PC-3 (cell line): ENCODE measurements around the gene CLEC11A. TPM values are rescaled to one million over a fixed set of nuclear protein-coding genes. Genes with fewer than 3 reads are reported as not detected.

ENCODE experiments used
- ATAC-seq: fragments of 200-7000 bp; cut with Tn5 transposase; 2 replicates; pipeline ENCODE4 v1.9.1; 2020; ENCODE audit warnings: mild to moderate bottlenecking, moderate library complexity
- BruUV-seq: library from RNA; stranded (reverse); fragments of 400-500 nt; replicated peaks from 2 replicates; lab custom pipeline; 2021; lab: Mats Ljungman, UMichigan
- CTCF ChIA-PET: fragments of 300-600 bp; sonication (Branson Sonifier 250); formaldehyde crosslinking; loops from one replicate; lab custom pipeline; 2022; ENCODE audit warnings: antibody characterized with exemption; lab: Charles Lee
- POLR2A ChIA-PET: fragments of 300-600 bp; sonication (Branson Sonifier 250); formaldehyde crosslinking; loops from one replicate; lab custom pipeline; 2022; ENCODE audit warnings: antibody characterized with exemption; ENCODE audit not compliant: unreplicated experiment; lab: Charles Lee
- DNase-seq: peaks from one replicate; pipeline ENCODE4 v3.0.0-alpha.2; 2015
- H2AFZ ChIP-seq: fragments of 300-600 bp; sonication (generic); 2 replicates; pipeline ENCODE4 v1.6.0; 2016; ENCODE audit warnings: antibody characterized with exemption, low read length
- H3F3A ChIP-seq: fragments of 300-600 bp; sonication (generic); one replicate; pipeline ENCODE4 v1.6.0; 2017; ENCODE audit warnings: antibody characterized with exemption, low read length, control low read depth, mild to moderate bottlenecking; ENCODE audit not compliant: unreplicated experiment
- H3K27ac ChIP-seq: fragments of 300-600 bp; sonication (generic); 2 replicates; pipeline ENCODE4 v1.5.1; 2016; ENCODE audit warnings: mild to moderate bottlenecking, low read length
- H3K27me3 ChIP-seq: fragments of 300-600 bp; sonication (generic); 2 replicates; pipeline ENCODE4 v1.6.1; 2016; ENCODE audit warnings: low read length, mixed read lengths
- H3K36me3 ChIP-seq: fragments of 300-600 bp; sonication (generic); 2 replicates; pipeline ENCODE4 v1.6.1; 2016; ENCODE audit warnings: low read depth, mixed run types, low read length, mixed read lengths
- H3K4me1 ChIP-seq: fragments of 300-600 bp; sonication (generic); 2 replicates; pipeline ENCODE4 v1.5.1; 2016; ENCODE audit warnings: low read length; ENCODE audit not compliant: insufficient read depth
- H3K4me2 ChIP-seq: fragments of 300-600 bp; sonication (generic); 2 replicates; pipeline ENCODE4 v1.6.0; 2016; ENCODE audit warnings: low read length
- H3K4me3 ChIP-seq: fragments of 300-600 bp; sonication (generic); 2 replicates; pipeline ENCODE4 v1.5.1; 2016; ENCODE audit warnings: mild to moderate bottlenecking, low read length, mixed read lengths
- H3K79me2 ChIP-seq: fragments of 300-600 bp; sonication (generic); 2 replicates; pipeline ENCODE4 v1.6.1; 2017; ENCODE audit warnings: low read length, mixed read lengths
- H3K9ac ChIP-seq: fragments of 300-600 bp; sonication (generic); 2 replicates; pipeline ENCODE4 v1.6.0; 2016; ENCODE audit warnings: mild to moderate bottlenecking, low read length
- H3K9me2 ChIP-seq: fragments of 300-600 bp; sonication (generic); replicated peaks from 2 replicates; pipeline ENCODE4 v1.6.1; 2016; ENCODE audit warnings: mixed run types, low read length, mixed read lengths
- H3K9me3 ChIP-seq: fragments of 300-600 bp; sonication (generic); 2 replicates; pipeline ENCODE4 v1.6.1; 2016; ENCODE audit warnings: low read length, mixed read lengths
- H4K20me1 ChIP-seq: fragments of 300-600 bp; sonication (generic); 2 replicates; pipeline ENCODE4 v1.6.1; 2016; ENCODE audit warnings: low read length, mixed read lengths
- CTCF ChIP-seq: fragments of 300-600 bp; sonication (generic); conservative IDR thresholded peaks from 2 replicates; pipeline ENCODE4 v1.5.1; 2017; ENCODE audit warnings: antibody characterized with exemption, low read depth, mild to moderate bottlenecking, low read length
- EZH2 ChIP-seq: fragments of 300-600 bp; sonication (generic); IDR thresholded peaks from one replicate; pipeline ENCODE4 v1.6.1; 2017; ENCODE audit warnings: antibody characterized with exemption, mild to moderate bottlenecking, low read length; ENCODE audit not compliant: unreplicated experiment
- EZH2phosphoT487 ChIP-seq: fragments of 300-600 bp; sonication (generic); IDR thresholded peaks from 2 replicates; pipeline ENCODE4 v1.6.1; 2018; ENCODE audit warnings: mild to moderate bottlenecking, antibody characterized with exemption, low read length, borderline replicate concordance
- intact Hi-C: fragments of 100-400 bp; cut with micrococcal nuclease; formaldehyde crosslinking; loops from 2 replicates; pipeline ENCODE4 v1.9.0; 2023
- total RNA-seq: library from RNA; depleted of rRNA; stranded (reverse); fragments of >200 nt; gene quantifications from 2 replicates; pipeline ENCODE4 v1.2.3, GENCODE V29; 2014

Gene CLEC11A
- total RNA-seq, 1 experiment from 2014 or later, result 2.3 TPM

GRCh38 chr19:50749490-50749889 is 26.3 kb downstream of the CLEC11A start:
- H3F3A ChIP-seq, result no peaks in the 10 kb centered on the region
- no peak for ATAC-seq
- H3K79me2 ChIP-seq, result no peaks in the 10 kb centered on the region
- no peaks in the 10 kb centered on the region for H3K9me2 ChIP-seq
- no peaks in the 10 kb centered on the region for H4K20me1 ChIP-seq
- peaks cover 27% of the 10 kb centered on the region for H3K27me3 ChIP-seq
- no peak overlapping the region for H3K9ac ChIP-seq
- ChIA-PET CTCF (no interaction called here), POLR2A (no interaction called here)
- TF ChIP-seq EZH2phosphoT487 (no peak), EZH2 (no peak), CTCF (no peak)
- no peak overlapping the region for H2AFZ ChIP-seq
- no peaks in the 10 kb centered on the region for H3K36me3 ChIP-seq
- no TSS peak for BruUV-seq
- H3K27ac ChIP-seq, result no peak overlapping the region
- intact Hi-C loops, result no loop called here
- no peaks in the 10 kb centered on the region for H3K4me1 ChIP-seq
- no peaks in the 10 kb centered on the region for H3K9me3 ChIP-seq
- DNase-seq, result no peak
- H3K4me3 ChIP-seq, result no peak overlapping the region
- H3K4me2 ChIP-seq, result no peak overlapping the region

GRCh38 chr19:50750010-50750409 is 26.8 kb downstream of the CLEC11A start:
- POLR2A ChIA-PET, result no interaction called here

More at GRCh38 chr19:50750010-50750409, 26.8 kb downstream of the CLEC11A start:
- H3F3A ChIP-seq, result no peaks in the 10 kb centered on the region
- no peak for ATAC-seq
- BruUV-seq, result no TSS peak
- H3K79me2 ChIP-seq, result no peaks in the 10 kb centered on the region
- intact Hi-C loops, result no loop called here
- H4K20me1 ChIP-seq, result no peaks in the 10 kb centered on the region
- H3K9ac ChIP-seq, result no peak overlapping the region
- H3K4me3 ChIP-seq, result no peak overlapping the region
- H3K36me3 ChIP-seq, result no peaks in the 10 kb centered on the region
- no peaks in the 10 kb centered on the region for H3K4me1 ChIP-seq
- H3K27ac ChIP-seq, result no peak overlapping the region
- H3K4me2 ChIP-seq, result no peak overlapping the region
- TF ChIP-seq CTCF (no peak), EZH2 (no peak), EZH2phosphoT487 (no peak)
- DNase-seq, result no peak
- peaks cover 33% of the 10 kb centered on the region for H3K27me3 ChIP-seq
- no peak overlapping the region for H2AFZ ChIP-seq
- CTCF ChIA-PET, result no interaction called here
- H3K9me3 ChIP-seq, result no peaks in the 10 kb centered on the region
- H3K9me2 ChIP-seq, result no peaks in the 10 kb centered on the region
